NCI-H2196 (cell line): Measurements from ENCODE around the gene DPYD.

Experiments
- DNase-seq: peaks from one replicate; lab custom pipeline; 2025; ENCODE audit not compliant: unreplicated experiment; lab: John Stamatoyannopoulos, UW

The DPYD gene

GRCh38 chr1:97630948-97631347, 289.9 kb downstream of the DPYD start:
- DNase-seq: no peak

GRCh38 chr1:97630281-97630680, 290.6 kb downstream of the DPYD start:
- DNase-seq: no peak

GRCh38 chr1:97623220-97623619, 297.6 kb downstream of the DPYD start:
- no peak for DNase-seq

- DNase-seq: no peak
Observed at GRCh38 chr1:97621955-97622354, 298.9 kb downstream of the DPYD start.

GRCh38 chr1:97619706-97620105, 301.1 kb downstream of the DPYD start:
- no peak for DNase-seq

- DNase-seq: no peak
Observed at GRCh38 chr1:97610748-97611147, 310.1 kb downstream of the DPYD start.

- no peak for DNase-seq
Observed at GRCh38 chr1:97610102-97610501, 310.7 kb downstream of the DPYD start.

- DNase-seq: no peak
Observed at GRCh38 chr1:97608272-97608671, 312.6 kb downstream of the DPYD start.

GRCh38 chr1:97603776-97604175, 317.1 kb downstream of the DPYD start:
- no peak for DNase-seq

GRCh38 chr1:97603218-97603617, 317.6 kb downstream of the DPYD start:
- DNase-seq: no peak

GRCh38 chr1:97599447-97599846, 321.4 kb downstream of the DPYD start:
- no peak for DNase-seq

GRCh38 chr1:97593192-97593591, 327.6 kb downstream of the DPYD start:
- DNase-seq: no peak

GRCh38 chr1:97588772-97589171, 332.1 kb downstream of the DPYD start:
- no peak for DNase-seq

- no peak for DNase-seq
Observed at GRCh38 chr1:97581614-97582051, 339.2 kb downstream of the DPYD start.

- DNase-seq: no peak
Observed at GRCh38 chr1:97577613-97578012, 343.2 kb downstream of the DPYD start.

- no peak for DNase-seq
Observed at GRCh38 chr1:97573553-97573952, 347.3 kb downstream of the DPYD start.

- no peak for DNase-seq
Observed at GRCh38 chr1:97572561-97572960, 348.3 kb downstream of the DPYD start.

- DNase-seq: no peak
Observed at GRCh38 chr1:97571760-97572159, 349.1 kb downstream of the DPYD start.

- no peak for DNase-seq
Observed at GRCh38 chr1:97570691-97571090, 350.1 kb downstream of the DPYD start.

GRCh38 chr1:97567000-97567749, 353.7 kb downstream of the DPYD start:
- DNase-seq: no peak

- DNase-seq: no peak
Observed at GRCh38 chr1:97565886-97566285, 354.9 kb downstream of the DPYD start.

- no peak for DNase-seq
Observed at GRCh38 chr1:97563926-97564325, 356.9 kb downstream of the DPYD start.

GRCh38 chr1:97562081-97562480, 358.8 kb downstream of the DPYD start:
- no peak for DNase-seq
